GM19438 (cell line): ENCODE results near the gene MAD2L1.

Experiments used
- ATAC-seq: cut with Tn5 transposase; IDR thresholded peaks from one replicate; pipeline ENCODE4 v1.9.1; 2021; ENCODE audit warnings: low read depth; ENCODE audit not compliant: unreplicated experiment

The MAD2L1 gene

DNA sequence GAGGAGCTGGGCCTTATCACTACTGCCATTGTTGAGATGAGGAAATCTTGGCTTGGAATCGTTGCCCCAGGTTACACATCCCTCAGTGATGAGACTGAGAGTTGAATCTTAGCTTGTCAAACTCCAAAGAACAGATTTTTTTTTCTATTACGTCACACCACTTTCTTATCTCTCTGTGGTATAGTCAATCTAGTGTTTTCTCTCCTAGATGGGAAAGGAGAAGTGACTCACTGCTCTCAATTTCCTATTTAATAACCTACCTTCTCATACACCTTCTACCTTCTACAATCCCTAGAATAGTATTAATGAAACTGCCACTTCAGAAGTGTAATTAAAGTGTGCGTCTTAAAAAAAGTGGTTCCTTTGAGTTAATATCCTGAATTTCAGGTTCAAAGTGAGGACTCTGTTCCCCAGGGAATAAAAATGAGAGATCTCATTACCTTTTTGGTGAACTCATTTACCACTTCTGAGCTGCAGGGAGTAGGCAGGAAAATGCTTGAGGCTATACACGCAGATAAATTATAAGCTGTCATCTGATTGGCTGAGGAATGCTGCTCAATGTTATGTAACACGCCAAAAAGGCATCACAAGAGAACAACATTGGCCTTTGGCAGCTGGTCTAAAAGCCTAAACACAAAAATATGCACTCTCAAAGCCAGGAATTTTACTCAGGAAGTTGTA lies 59.3 kb downstream of the MAD2L1 start:
- ATAC-seq, result no peak
